K562 (cell line): ENCODE measurements around the gene SLC6A7. TPM values are rescaled to one million over a fixed set of nuclear protein-coding genes. Genes with fewer than 3 reads are reported as not detected.

Experiments
- ATAC-seq: fragments of 200-7000 bp; cut with Tn5 transposase; 3 replicates; pipeline ENCODE4 v1.9.1; 2020; ENCODE audit warnings: moderate library complexity
- BruUV-seq: library from RNA; stranded (reverse); fragments of 400-500 nt; replicated peaks from 2 replicates; lab custom pipeline; 2021; lab: Mats Ljungman, UMichigan
- CTCF ChIA-PET: fragments of 300-600 bp; formaldehyde crosslinking; extraction: SDS; loops from one replicate; lab custom pipeline; 2021; ENCODE audit warnings: low intra/inter-chr PET ratio; lab: Yijun Ruan, JAX
- POLR2A ChIA-PET: fragments of 300-600, 350-650 bp; sonication (Branson Sonifier 250); formaldehyde crosslinking; extraction: SDS; loops from one replicate; lab custom pipeline; 2021; ENCODE audit warnings: antibody characterized with exemption, inconsistent platforms; lab: Yijun Ruan, JAX
- DNase-seq, 4 experiments: peaks; one replicate each; pipeline versions ENCODE4 v3.0.0 to v3.0.0-alpha.2; 2011 to 2018; ENCODE audit warnings: low spot score in 3 of 4, mixed read lengths in 3 of 4; ENCODE audit errors: extremely low read depth in 1 of 4
- FAIRE-seq: peaks from 2 replicates; lab custom pipeline; 2011; peaks lifted over from hg19 to GRCh38; lab: Jason Lieb, UNC
- H2AFZ ChIP-seq: 2 replicates; pipeline ENCODE4 v1.6.0; 2011; ENCODE audit warnings: low read depth, low read length, control low read depth, inconsistent platforms
- H3K27ac ChIP-seq: fragments of 200-600 bp; 3 replicates; pipeline ENCODE4 v1.8.0; 2011; ENCODE audit warnings: low read depth, mild to moderate bottlenecking, control low read depth, inconsistent platforms, low read length, moderate library complexity, mixed read lengths; ENCODE audit errors: extremely low read depth
- H3K27me3 ChIP-seq, 2 experiments: fragments of 300-600 bp in 1 of 2; 2 replicates in 1 of 2; 3 replicates in 1 of 2; pipeline versions ENCODE4 v1.6.0 to v1.8.0; 2011; ENCODE audit warnings: inconsistent platforms in 2 of 2, low read length in 2 of 2, mild to moderate bottlenecking in 1 of 2, mixed read lengths in 1 of 2, moderate library complexity in 1 of 2; ENCODE audit not compliant: control insufficient read depth in 2 of 2, insufficient read depth in 2 of 2
- H3K36me3 ChIP-seq: fragments of 300-600 bp; 3 replicates; pipeline ENCODE4 v1.8.0; 2011; ENCODE audit warnings: mild to moderate bottlenecking, low read length, inconsistent platforms; ENCODE audit not compliant: control insufficient read depth, insufficient read depth
- H3K4me1 ChIP-seq, 2 experiments: fragments of 200-600 bp in 1 of 2; replicated peaks in 1 of 2; 2 replicates in 1 of 2; 3 replicates in 1 of 2; pipeline versions ENCODE4 v1.5.1 to v1.8.0; 2011; ENCODE audit warnings: inconsistent platforms in 2 of 2, low read length in 2 of 2, mild to moderate bottlenecking in 1 of 2, mixed read lengths in 1 of 2, moderate library complexity in 1 of 2; ENCODE audit not compliant: control insufficient read depth in 2 of 2, insufficient read depth in 2 of 2
- H3K4me2 ChIP-seq: 2 replicates; pipeline ENCODE4 v1.6.1; 2011; ENCODE audit warnings: low read length, control low read depth, inconsistent platforms, mixed read lengths; ENCODE audit not compliant: insufficient read depth
- H3K4me3 ChIP-seq: fragments of 200-600 bp; sonication (generic), shearing (Covaris generic); 2 replicates; pipeline ENCODE4 v1.5.1; 2016; ENCODE audit warnings: control low read depth, inconsistent platforms
- H3K79me2 ChIP-seq: fragments of 200-600 bp; 3 replicates; pipeline ENCODE4 v1.8.0; 2011; ENCODE audit warnings: low read length, inconsistent platforms; ENCODE audit not compliant: control insufficient read depth, insufficient read depth
- H3K9ac ChIP-seq, 2 experiments: 2 replicates each; pipeline versions ENCODE4 v1.6.0 to v1.6.1; 2011; ENCODE audit warnings: low read depth in 2 of 2, low read length in 2 of 2, control low read depth in 1 of 2, inconsistent platforms in 1 of 2, mild to moderate bottlenecking in 1 of 2, mixed read lengths in 1 of 2; ENCODE audit not compliant: insufficient read depth in 1 of 2
- H3K9me1 ChIP-seq: one replicate; pipeline ENCODE4 v1.6.0; 2011; ENCODE audit warnings: inconsistent platforms, mild to moderate bottlenecking, low read length, moderate library complexity; ENCODE audit not compliant: control insufficient read depth, insufficient read depth
- H3K9me3 ChIP-seq: replicated peaks from 2 replicates; pipeline ENCODE4 v1.5.1; 2011; ENCODE audit warnings: low read depth, low read length, inconsistent platforms; ENCODE audit not compliant: control insufficient read depth, insufficient read depth
- H4K20me1 ChIP-seq: replicated peaks from 2 replicates; pipeline ENCODE4 v1.6.1; 2011; ENCODE audit warnings: low read length, inconsistent platforms, mixed read lengths; ENCODE audit not compliant: control insufficient read depth, insufficient read depth
- BCL6 ChIP-seq: fragments of 250-450 bp; sonication (Bioruptor Pico); IDR thresholded peaks from 2 replicates; pipeline ENCODE4 v1.4.0; 2020
- CREM ChIP-seq: IDR thresholded peaks from 2 replicates; pipeline ENCODE4 v1.6.1; 2014; ENCODE audit warnings: antibody characterized with exemption, low read depth
- FOXJ2 ChIP-seq: fragments of 200-800 bp; sonication (Bioruptor generic); IDR thresholded peaks from 2 replicates; pipeline ENCODE4 v1.6.1; 2016; ENCODE audit warnings: missing genetic modification characterization, missing compliant biosample characterization
- HDAC2 ChIP-seq: fragments of 450-650 bp; IDR thresholded peaks from 2 replicates; pipeline ENCODE4 v1.6.1; 2016; ENCODE audit warnings: mild to moderate bottlenecking
- ILK ChIP-seq: fragments of 450-650 bp; IDR thresholded peaks from 2 replicates; pipeline ENCODE4 v1.6.1; 2016; ENCODE audit warnings: missing genetic modification characterization, low read depth, mild to moderate bottlenecking, missing compliant biosample characterization, moderate library complexity, borderline replicate concordance
- MCM5 ChIP-seq: fragments of 450-650 bp; IDR thresholded peaks from 2 replicates; pipeline ENCODE4 v1.6.1; 2016; ENCODE audit warnings: low read depth
- MEF2D ChIP-seq: conservative IDR thresholded peaks from 2 replicates; pipeline ENCODE4 v1.6.1; 2016; ENCODE audit warnings: low read depth, missing genetic modification characterization, missing compliant biosample characterization
- NELFE ChIP-seq: IDR thresholded peaks from 2 replicates; pipeline ENCODE4 v1.6.1; 2011; ENCODE audit warnings: mild to moderate bottlenecking; ENCODE audit not compliant: insufficient read depth, insufficient read length
- NR2F6 ChIP-seq: fragments of 450-650 bp; formaldehyde crosslinking; IDR thresholded peaks from 2 replicates; pipeline ENCODE4 v1.4.0; 2020; ENCODE audit warnings: mild to moderate bottlenecking
- PTTG1 ChIP-seq: fragments of 450-650 bp; IDR thresholded peaks from 2 replicates; pipeline ENCODE4 v1.6.1; 2016; ENCODE audit warnings: low read depth, mild to moderate bottlenecking, missing genetic modification characterization, missing compliant biosample characterization
- RBM34 ChIP-seq: fragments of 200-400 bp; formaldehyde crosslinking; IDR thresholded peaks from 2 replicates; pipeline ENCODE4 v1.6.1; 2018; ENCODE audit warnings: low read length, borderline replicate concordance; ENCODE audit not compliant: insufficient read depth
- SNIP1 ChIP-seq: fragments of 450-650 bp; IDR thresholded peaks from 2 replicates; pipeline ENCODE4 v1.7.1; 2017; ENCODE audit warnings: low read depth, mild to moderate bottlenecking
- ZNF431 ChIP-seq: sonication (generic); formaldehyde crosslinking; IDR thresholded peaks from 2 replicates; pipeline ENCODE4 v1.8.0; 2022; ENCODE audit warnings: mild to moderate bottlenecking, missing genetic modification reagents
- ZNF57 ChIP-seq: fragments of 450-650 bp; formaldehyde crosslinking; IDR thresholded peaks from 2 replicates; pipeline ENCODE4 v1.4.0; 2020; ENCODE audit warnings: mild to moderate bottlenecking, moderate library complexity
- WGBS: fragments of 100-300 bp; shearing (Covaris generic); methylation state at CpG from one replicate; pipeline ENCODE4 v1.1.6; 2016; ENCODE audit warnings: low coverage, mixed read lengths; ENCODE audit not compliant: insufficient coverage; ENCODE audit errors: missing lambda C conversion rate; 5-methylcytosine and 5-hydroxymethylcytosine counted together
- in situ Hi-C: fragments of 300-500 bp; cut with MboI; formaldehyde crosslinking; loops from 4 replicates; pipeline ENCODE4 v1.15.0; 2018; ENCODE audit warnings: inconsistent platforms, mixed read lengths
- intact Hi-C: fragments of 100-400 bp; cut with micrococcal nuclease; formaldehyde crosslinking; loops from 2 replicates; pipeline ENCODE4 v1.14.2; 2022
- polyA plus RNA-seq, 8 experiments: library from polyadenylated mRNA; depleted of rRNA in 4 of 8; stranded (reverse) in 5 of 8; unstranded in 3 of 8; fragments of >200 nt; fragmentation: Nextera tagmentation in 2 of 8; fragmentation: Illumina TruSeq in 1 of 8; extraction: Ambion mirVana in 2 of 8; extraction: Trizol in 1 of 8; gene quantifications; 2 replicates each; pipeline versions ENCODE4 v1.2.1 to v1.2.3, GENCODE V29; 2011 to 2014; ENCODE audit warnings: inconsistent platforms in 1 of 8, missing spikeins in 1 of 8
- total RNA-seq, 7 experiments: library from RNA; depleted of rRNA in 6 of 7; stranded (reverse); fragments of >200 nt in 6 of 7; fragmentation: Illumina TruSeq in 2 of 7; extraction: Trizol in 2 of 7; gene quantifications; 2 replicates each; pipeline versions ENCODE4 v1.2.1 to v1.2.3, GENCODE V29; 2011 to 2021; ENCODE audit warnings: low replicate concordance in 1 of 7
- TF ChIP-seq, protein P1 (sequence below): IDR thresholded peaks from 2 replicates; pipeline ENCODE4 v1.6.1; 2011; ENCODE audit warnings: borderline replicate concordance, low read depth, mild to moderate bottlenecking, moderate library complexity, low read length; ENCODE audit not compliant: insufficient read depth, poor library complexity, severe bottlenecking
- TF ChIP-seq, protein P2 (sequence below): fragments of 450-650 bp; IDR thresholded peaks from 2 replicates; pipeline ENCODE4 v1.6.1; 2018; ENCODE audit not compliant: partially characterized antibody
- TF ChIP-seq, protein P3 (sequence below): fragments of 450-650 bp; formaldehyde crosslinking; IDR thresholded peaks from 2 replicates; pipeline ENCODE4 v1.4.0; 2022; ENCODE audit warnings: missing genetic modification characterization

SLC6A7 gene
- total and polyA plus RNA-seq, 9 of the 15 experiments (the other 6 are each of a cell fraction or from before 2014, with no cell fraction given), result not detected

DNA sequence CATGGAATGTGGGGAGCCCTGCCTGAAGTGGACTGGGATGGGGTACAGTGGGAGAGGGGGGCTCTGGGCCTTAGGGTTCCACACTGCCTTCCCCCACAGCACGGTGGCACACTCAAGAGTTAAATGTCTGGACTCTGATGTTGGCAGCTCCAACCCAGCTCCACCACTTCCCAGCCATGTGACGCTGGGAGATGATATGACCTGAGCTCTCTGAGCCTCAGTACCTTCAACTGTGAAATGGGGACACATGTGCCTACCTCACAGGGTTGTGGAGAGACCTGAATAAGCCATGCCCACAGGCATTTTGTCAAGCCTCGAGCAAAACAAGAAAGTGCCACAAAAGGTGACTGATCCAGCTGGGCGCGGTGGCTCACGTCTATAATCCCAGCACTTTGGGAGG, 30.8 kb upstream of the SLC6A7 start:
- Histone ChIP-seq H3K79me2 (no peaks in the 10 kb centered on the region), H3K4me2 (no peak overlapping the region), H3K9me3 (no peaks in the 10 kb centered on the region), H3K36me3 (no peaks in the 10 kb centered on the region), H3K9me1 (no peaks in the 10 kb centered on the region), H3K4me3 (no peak overlapping the region), H4K20me1 (no peaks in the 10 kb centered on the region; the same call in 1 of the 2 replicates), H3K27me3 (peaks cover 5 to 19% of the 10 kb centered on the region in 2 experiments; a peak in 2 of 5 replicates), H3K4me1 (peaks cover 24 to 31% of the 10 kb centered on the region in 2 experiments), H3K9ac (no peak overlapping the region), H3K27ac (no peak overlapping the region), H2AFZ (no peak overlapping the region)
- BruUV-seq, result no TSS peak
- CTCF ChIA-PET, result interaction anchor here (0.6 to 1.0 kb wide), 2 partner anchors 29 to 59 kb away, joined by 3 to 5 read pairs; no protein-coding TSS in a partner anchor
- WGBS, result 57% methylated on average over 6 of the region's 6 CpGs
- FAIRE-seq, result no peak
- in situ Hi-C loops, result no loop called here
- DNase-seq, result no peak
- ATAC-seq, result no peak
- POLR2A ChIA-PET, result interaction anchor here (0.7 kb wide), 1 partner anchor 68 kb away, joined by 3 read pairs; no protein-coding TSS in a partner anchor
- intact Hi-C loops, result no loop called here
- no peak for TF ChIP-seq NR2F6
- TF ChIP-seq ILK, result no peak
- TF ChIP-seq, protein P1, sequence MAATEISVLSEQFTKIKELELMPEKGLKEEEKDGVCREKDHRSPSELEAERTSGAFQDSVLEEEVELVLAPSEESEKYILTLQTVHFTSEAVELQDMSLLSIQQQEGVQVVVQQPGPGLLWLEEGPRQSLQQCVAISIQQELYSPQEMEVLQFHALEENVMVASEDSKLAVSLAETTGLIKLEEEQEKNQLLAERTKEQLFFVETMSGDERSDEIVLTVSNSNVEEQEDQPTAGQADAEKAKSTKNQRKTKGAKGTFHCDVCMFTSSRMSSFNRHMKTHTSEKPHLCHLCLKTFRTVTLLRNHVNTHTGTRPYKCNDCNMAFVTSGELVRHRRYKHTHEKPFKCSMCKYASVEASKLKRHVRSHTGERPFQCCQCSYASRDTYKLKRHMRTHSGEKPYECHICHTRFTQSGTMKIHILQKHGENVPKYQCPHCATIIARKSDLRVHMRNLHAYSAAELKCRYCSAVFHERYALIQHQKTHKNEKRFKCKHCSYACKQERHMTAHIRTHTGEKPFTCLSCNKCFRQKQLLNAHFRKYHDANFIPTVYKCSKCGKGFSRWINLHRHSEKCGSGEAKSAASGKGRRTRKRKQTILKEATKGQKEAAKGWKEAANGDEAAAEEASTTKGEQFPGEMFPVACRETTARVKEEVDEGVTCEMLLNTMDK, result no peak
- no peak for TF ChIP-seq CREM
- TF ChIP-seq, protein P2, sequence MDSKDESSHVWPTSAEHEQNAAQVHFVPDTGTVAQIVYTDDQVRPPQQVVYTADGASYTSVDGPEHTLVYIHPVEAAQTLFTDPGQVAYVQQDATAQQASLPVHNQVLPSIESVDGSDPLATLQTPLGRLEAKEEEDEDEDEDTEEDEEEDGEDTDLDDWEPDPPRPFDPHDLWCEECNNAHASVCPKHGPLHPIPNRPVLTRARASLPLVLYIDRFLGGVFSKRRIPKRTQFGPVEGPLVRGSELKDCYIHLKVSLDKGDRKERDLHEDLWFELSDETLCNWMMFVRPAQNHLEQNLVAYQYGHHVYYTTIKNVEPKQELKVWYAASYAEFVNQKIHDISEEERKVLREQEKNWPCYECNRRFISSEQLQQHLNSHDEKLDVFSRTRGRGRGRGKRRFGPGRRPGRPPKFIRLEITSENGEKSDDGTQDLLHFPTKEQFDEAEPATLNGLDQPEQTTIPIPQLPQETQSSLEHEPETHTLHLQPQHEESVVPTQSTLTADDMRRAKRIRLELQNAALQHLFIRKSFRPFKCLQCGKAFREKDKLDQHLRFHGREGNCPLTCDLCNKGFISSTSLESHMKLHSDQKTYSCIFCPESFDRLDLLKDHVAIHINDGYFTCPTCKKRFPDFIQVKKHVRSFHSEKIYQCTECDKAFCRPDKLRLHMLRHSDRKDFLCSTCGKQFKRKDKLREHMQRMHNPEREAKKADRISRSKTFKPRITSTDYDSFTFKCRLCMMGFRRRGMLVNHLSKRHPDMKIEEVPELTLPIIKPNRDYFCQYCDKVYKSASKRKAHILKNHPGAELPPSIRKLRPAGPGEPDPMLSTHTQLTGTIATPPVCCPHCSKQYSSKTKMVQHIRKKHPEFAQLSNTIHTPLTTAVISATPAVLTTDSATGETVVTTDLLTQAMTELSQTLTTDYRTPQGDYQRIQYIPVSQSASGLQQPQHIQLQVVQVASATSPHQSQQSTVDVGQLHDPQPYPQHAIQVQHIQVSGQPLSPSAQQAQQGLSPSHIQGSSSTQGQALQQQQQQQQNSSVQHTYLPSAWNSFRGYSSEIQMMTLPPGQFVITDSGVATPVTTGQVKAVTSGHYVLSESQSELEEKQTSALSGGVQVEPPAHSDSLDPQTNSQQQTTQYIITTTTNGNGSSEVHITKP, result no peak
- TF ChIP-seq MCM5, result no peak
- TF ChIP-seq, protein P3, sequence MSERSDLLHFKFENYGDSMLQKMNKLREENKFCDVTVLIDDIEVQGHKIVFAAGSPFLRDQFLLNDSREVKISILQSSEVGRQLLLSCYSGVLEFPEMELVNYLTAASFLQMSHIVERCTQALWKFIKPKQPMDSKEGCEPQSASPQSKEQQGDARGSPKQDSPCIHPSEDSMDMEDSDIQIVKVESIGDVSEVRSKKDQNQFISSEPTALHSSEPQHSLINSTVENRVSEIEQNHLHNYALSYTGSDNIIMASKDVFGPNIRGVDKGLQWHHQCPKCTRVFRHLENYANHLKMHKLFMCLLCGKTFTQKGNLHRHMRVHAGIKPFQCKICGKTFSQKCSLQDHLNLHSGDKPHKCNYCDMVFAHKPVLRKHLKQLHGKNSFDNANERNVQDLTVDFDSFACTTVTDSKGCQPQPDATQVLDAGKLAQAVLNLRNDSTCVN (CRISPR knock-in tag), result no peak
- TF ChIP-seq BCL6 (CRISPR knock-in tag), result no peak
- TF ChIP-seq ZNF57 (CRISPR knock-in tag), result no peak
- no peak for TF ChIP-seq RBM34
- TF ChIP-seq MEF2D, result no peak
- TF ChIP-seq HDAC2, result no peak
- no peak for TF ChIP-seq FOXJ2 (tag)
- no peak for TF ChIP-seq PTTG1 (tag)
- no peak for TF ChIP-seq SNIP1
- no peak for TF ChIP-seq NELFE
- TF ChIP-seq ZNF431, result no peak
